Spleen (tissue), 11 donors: ENCODE data around the gene SLC6A1. TPM values are rescaled to one million over a fixed set of nuclear protein-coding genes. Genes with fewer than 3 reads are reported as not detected.

Experiments used
- DNase-seq: peaks from one replicate; pipeline ENCODE4 v3.0.0-alpha.2; 2020
- H3K27ac ChIP-seq, 8 donors: fragments of 200-600 bp; sonication (generic) in 7 of 8; 1 replicate in 4 of 8; 2 replicates in 4 of 8; pipeline versions ENCODE4 v1.5.0 to v1.8.0; 2016 to 2021; ENCODE audit warnings: inconsistent platforms in 4 of 8, mild to moderate bottlenecking in 4 of 8, moderate library complexity in 1 of 8
- H3K27me3 ChIP-seq, 7 donors: fragments of 200-600 bp; sonication (generic) in 6 of 7; replicated peaks in 1 of 7; 1 replicate in 4 of 7; 2 replicates in 3 of 7; pipeline versions ENCODE4 v1.5.0 to v1.8.0; 2016 to 2021; ENCODE audit warnings: inconsistent platforms in 3 of 7, mild to moderate bottlenecking in 1 of 7
- H3K36me3 ChIP-seq, 6 donors: fragments of 200-600 bp; sonication (generic) in 5 of 6; 1 replicate in 4 of 6; 2 replicates in 2 of 6; pipeline versions ENCODE4 v1.5.0 to v1.8.0; 2016 to 2021; ENCODE audit warnings: inconsistent platforms in 2 of 6
- H3K4me1 ChIP-seq, 6 donors: fragments of 200-600 bp; sonication (generic) in 5 of 6; 1 replicate in 3 of 6; 2 replicates in 3 of 6; pipeline versions ENCODE4 v1.5.0 to v1.8.0; 2016 to 2021; ENCODE audit warnings: inconsistent platforms in 3 of 6
- H3K4me3 ChIP-seq, 8 donors: fragments of 200-600 bp; sonication (generic) in 7 of 8; 1 replicate in 4 of 8; 2 replicates in 4 of 8; pipeline versions ENCODE4 v1.5.0 to v1.8.0; 2016 to 2021; ENCODE audit warnings: inconsistent platforms in 4 of 8, mild to moderate bottlenecking in 4 of 8, moderate library complexity in 2 of 8
- H3K9me3 ChIP-seq, 8 donors: fragments of 200-600 bp; sonication (generic) in 7 of 8; 1 replicate in 4 of 8; 2 replicates in 4 of 8; pipeline versions ENCODE4 v1.5.0 to v1.8.0; 2016 to 2021; ENCODE audit warnings: inconsistent platforms in 4 of 8
- CTCF ChIP-seq, 11 experiments: fragments of 200-600 bp in 7 of 11; fragments of 450-650 bp in 4 of 11; sonication (generic) in 4 of 11; IDR thresholded peaks in 8 of 11; conservative IDR thresholded peaks in 3 of 11; 1 replicate in 7 of 11; 2 replicates in 4 of 11; pipeline versions ENCODE4 v1.4.0 to v1.8.0; 2016 to 2021; ENCODE audit warnings: antibody characterized with exemption in 11 of 11, inconsistent platforms in 4 of 11, mild to moderate bottlenecking in 1 of 11
- POLR2A ChIP-seq, 3 donors: fragments of 450-650 bp; IDR thresholded peaks; one replicate each; pipeline ENCODE4 v1.5.1; 2017; ENCODE audit warnings: antibody characterized with exemption in 3 of 3, mild to moderate bottlenecking in 1 of 3
- POLR2AphosphoS5 ChIP-seq, 3 donors: sonication (generic); formaldehyde crosslinking; IDR thresholded peaks; one replicate each; pipeline ENCODE4 v1.5.1; 2017; ENCODE audit warnings: antibody characterized with exemption in 3 of 3
- WGBS, 5 donors: extraction: QIAGEN DNeasy Blood & Tissue Kit in 3 of 5; methylation state at CpG; one replicate each; pipeline versions ENCODE4 v1.1.5 to v1.1.7; 2013 to 2018; 5-methylcytosine and 5-hydroxymethylcytosine counted together
- intact Hi-C: fragments of 100-400 bp; cut with DNase I; formaldehyde crosslinking; loops from one replicate; pipeline ENCODE4 v1.15.0; 2023; ENCODE audit warnings: low total_unique reads
- polyA plus RNA-seq, 3 donors: library from polyadenylated mRNA; stranded (reverse); fragments of 200-250 nt; gene quantifications; one replicate each; pipeline ENCODE4 v1.2.1, GENCODE V29; 2013
- total RNA-seq, 7 donors: library from RNA; depleted of rRNA in 3 of 7; stranded (reverse); fragments of >200 nt in 3 of 7; fragmentation: NEBNext Ultra II Directional in 4 of 7; extraction: Animal tissue kit (Norgen Biotek cat#: 25700) in 4 of 7; gene quantifications; one replicate each; pipeline versions ENCODE4 v1.1.0 to v1.2.1, GENCODE V29; 2016 to 2021
- donor health status: healthy with polysubstance abuse.
- donor health status: DM: no; HTN: no; CAD: no; lungs with moderate emphysema.
- donor health status: DM: no; HTN: no; CAD: no.
- donor health status: Bipolar disorder and iron deficiency.
- donor health status: healthy.
- donor health status: DM: no; HTN: no; CAD: no.
- donor health status: DM: yes; HTN: yes; CAD: no.

SLC6A1 gene
- total and polyA plus RNA-seq, 10 donors = 0.11 to 3.0 (median 0.96) TPM

GRCh38 chr3:11085093-11085840, 92.7 kb downstream of the SLC6A1 start:
- Histone ChIP-seq H3K4me1 (no peaks in the 10 kb centered on the region), H3K36me3 (no peaks in the 10 kb centered on the region), H3K9me3 (no peaks in the 10 kb centered on the region), H3K4me3 (no peak overlapping the region), H3K27me3 (peaks cover 0 to 15% (median 0%) of the 10 kb centered on the region in 7 donors), H3K27ac (peak overlapping the region in 1 of 8 donors; percentile 11)
- DNase-seq = no peak
- intact Hi-C loops = no loop called here
- WGBS, 5 donors = 66 to 81% (median 73%) methylated on average over 10 of the region's 10 CpGs
- TF ChIP-seq CTCF (IDR thresholded peaks at IDR 0.05 in 8 of 11, conservative IDR thresholded peaks at IDR 0.05 in 3 of 11) (no peak), POLR2A (IDR thresholded peaks at IDR 0.05) (no peak), POLR2AphosphoS5 (IDR thresholded peaks at IDR 0.05) (no peak)

DNA sequence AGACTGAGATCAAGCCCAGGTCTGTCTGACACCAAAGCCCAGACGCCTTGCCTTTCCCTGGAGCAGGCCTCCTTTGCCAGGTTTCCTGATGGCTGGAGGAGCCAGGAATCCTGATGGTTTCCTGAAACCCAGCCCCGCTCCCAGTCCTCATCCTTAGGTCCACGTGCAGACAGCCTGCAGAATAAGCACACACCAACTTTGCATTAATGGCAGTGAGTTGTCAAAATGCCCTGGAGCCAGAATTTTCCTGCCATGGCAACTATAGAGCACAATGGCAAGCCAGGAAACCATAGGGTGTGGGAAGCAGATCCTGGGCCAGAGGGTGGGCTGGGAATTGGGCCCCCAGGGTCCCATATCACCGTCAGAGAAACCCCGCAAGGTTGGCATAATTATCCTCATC, 94.3 kb downstream of the SLC6A1 start:
- TF ChIP-seq CTCF (IDR thresholded peaks at IDR 0.05 in 8 of 11, conservative IDR thresholded peaks at IDR 0.05 in 3 of 11) = no peak
- no peaks in the 10 kb centered on the region for H3K4me1 ChIP-seq
- WGBS, 5 donors = 78 to 90% (median 81%) methylated on average over 5 of the region's 5 CpGs
- H3K4me3 ChIP-seq = no peak overlapping the region
- no peaks in the 10 kb centered on the region for H3K36me3 ChIP-seq
- peaks cover 0 to 24% (median 0%) of the 10 kb centered on the region in 7 donors for H3K27me3 ChIP-seq
- H3K27ac ChIP-seq = no peak overlapping the region
- no peaks in the 10 kb centered on the region for H3K9me3 ChIP-seq
- no peak for DNase-seq
- intact Hi-C loops = no loop called here

GRCh38 chr3:11088066-11088465, 95.5 kb downstream of the SLC6A1 start:
- Histone ChIP-seq H3K9me3 (no peaks in the 10 kb centered on the region), H3K27me3 (peaks cover 0 to 13% (median 0%) of the 10 kb centered on the region in 7 donors), H3K4me3 (no peak overlapping the region), H3K36me3 (no peaks in the 10 kb centered on the region), H3K27ac (no peak overlapping the region), H3K4me1 (no peaks in the 10 kb centered on the region)
- DNase-seq = no peak
- TF ChIP-seq POLR2A (IDR thresholded peaks at IDR 0.05) (no peak), CTCF (IDR thresholded peaks at IDR 0.05 in 8 of 11, conservative IDR thresholded peaks at IDR 0.05 in 3 of 11) (no peak), POLR2AphosphoS5 (IDR thresholded peaks at IDR 0.05) (no peak)
- intact Hi-C loops = no loop called here
- 81 to 89% (median 84%) methylated on average over 4 of the region's 4 CpGs for WGBS, 5 donors

- intact Hi-C loops = no loop called here
- Histone ChIP-seq H3K9me3 (no peaks in the 10 kb centered on the region), H3K4me1 (no peaks in the 10 kb centered on the region), H3K27ac (no peak overlapping the region), H3K27me3 (peaks cover 0 to 13% (median 0%) of the 10 kb centered on the region in 7 donors), H3K4me3 (no peak overlapping the region), H3K36me3 (no peaks in the 10 kb centered on the region)
- DNase-seq = no peak
- 67 to 82% (median 72%) methylated on average over 4 of the region's 4 CpGs for WGBS, 5 donors
- TF ChIP-seq POLR2A (IDR thresholded peaks at IDR 0.05) (no peak), CTCF (IDR thresholded peaks at IDR 0.05 in 8 of 11, conservative IDR thresholded peaks at IDR 0.05 in 3 of 11) (no peak), POLR2AphosphoS5 (IDR thresholded peaks at IDR 0.05) (no peak)
Observed at GRCh38 chr3:11088831-11089230, 96.3 kb downstream of the SLC6A1 start.

Other genes starting within 250 kb of the SLC6A1 start
- 1 to 10 TPM in 1 of 7 donors, under 1 TPM in 5, not detected in 1; 0.20 to 2.7 (median 0.52) TPM for gene SLC6A11, start 176.5 kb upstream of the SLC6A1 start, total RNA-seq
- gene SLC6A11, start 176.5 kb upstream of the SLC6A1 start, polyA plus RNA-seq = under 1 TPM in 2 of 3 donors, not detected in 1; 0.03 to 0.35 TPM
- 1 to 10 TPM in 6 of 7 donors, under 1 TPM in 1; 0.92 to 4.4 (median 2.4) TPM for gene HRH1, start 161.7 kb downstream of the SLC6A1 start, total RNA-seq
- gene HRH1, start 161.7 kb downstream of the SLC6A1 start, polyA plus RNA-seq = under 1 TPM; 0.15 to 0.42 (median 0.29) TPM